CD4-positive, CD25-positive, alpha-beta regulatory T cell (primary cell): ENCODE data around the gene TMEM212. TPM values are rescaled to one million over a fixed set of nuclear protein-coding genes. Genes with fewer than 3 reads are reported as not detected.

ENCODE experiments used
- ATAC-seq, 2 donors: fragments of 150-1000 bp; cut with Tn5 transposase; one replicate each; pipeline ENCODE4 v1.10.0; 2021; ENCODE audit warnings: low read depth in 2 of 2, moderate number of reproducible peaks in 2 of 2, moderate library complexity in 1 of 2
- DNase-seq, 3 donors: peaks; one replicate each; pipeline versions ENCODE4 v3.0.0 to v3.0.0-alpha.2; 2012 to 2022; ENCODE audit warnings: mixed read lengths in 1 of 3
- H3K27ac ChIP-seq: one replicate; pipeline ENCODE4 v1.7.0; 2013; ENCODE audit warnings: mild to moderate bottlenecking, low read length; ENCODE audit not compliant: insufficient read depth, poor library complexity, severe bottlenecking
- H3K27me3 ChIP-seq: one replicate; pipeline ENCODE4 v1.7.0; 2013; ENCODE audit warnings: low read length; ENCODE audit not compliant: control insufficient read depth, insufficient read depth
- H3K36me3 ChIP-seq: one replicate; pipeline ENCODE4 v1.7.0; 2013; ENCODE audit warnings: mild to moderate bottlenecking, low read length, moderate library complexity; ENCODE audit not compliant: control insufficient read depth, insufficient read depth
- H3K4me1 ChIP-seq: 2 replicates; pipeline ENCODE4 v1.7.0; 2013; ENCODE audit warnings: mild to moderate bottlenecking, low read length; ENCODE audit not compliant: insufficient read depth, control insufficient read depth, poor library complexity, severe bottlenecking
- H3K4me3 ChIP-seq: one replicate; pipeline ENCODE4 v1.7.0; 2013; ENCODE audit warnings: low read depth, mild to moderate bottlenecking, low read length, moderate library complexity
- H3K9me3 ChIP-seq, 2 experiments: 1 replicate in 1 of 2; 2 replicates in 1 of 2; pipeline ENCODE4 v1.7.0; 2013; ENCODE audit warnings: low read length in 2 of 2, mild to moderate bottlenecking in 1 of 2, moderate library complexity in 1 of 2; ENCODE audit not compliant: control insufficient read depth in 2 of 2
- H3K27ac Mint-ChIP-seq, 3 donors: one replicate each; pipeline ENCODE4 v1.8.0; 2020 to 2022; ENCODE audit warnings: mild to moderate bottlenecking in 3 of 3, mixed read lengths in 3 of 3, moderate library complexity in 2 of 3
- H3K27me3 Mint-ChIP-seq: one replicate; pipeline ENCODE4 v1.8.0; 2022; ENCODE audit warnings: mild to moderate bottlenecking, mixed read lengths
- H3K36me3 Mint-ChIP-seq: one replicate; pipeline ENCODE4 v1.8.0; 2020; ENCODE audit warnings: mixed read lengths
- H3K4me1 Mint-ChIP-seq, 4 donors: one replicate each; pipeline ENCODE4 v1.8.0; 2020 to 2022; ENCODE audit warnings: mixed read lengths in 4 of 4, mild to moderate bottlenecking in 1 of 4
- H3K4me3 Mint-ChIP-seq, 4 donors: one replicate each; pipeline ENCODE4 v1.8.0; 2020 to 2022; ENCODE audit warnings: mild to moderate bottlenecking in 4 of 4, mixed read lengths in 4 of 4, moderate library complexity in 3 of 4
- H3K9me3 Mint-ChIP-seq, 7 donors: one replicate each; pipeline ENCODE4 v1.8.0; 2020 to 2022; ENCODE audit warnings: mixed read lengths in 7 of 7, mild to moderate bottlenecking in 3 of 7, moderate library complexity in 2 of 7
- polyA plus RNA-seq, 4 donors: library from polyadenylated mRNA; unstranded; fragments of 300-500 nt; fragmentation: Illumina TruSeq; gene quantifications; one replicate each; pipeline ENCODE4 v1.2.3, GENCODE V29; 2021
- total RNA-seq: library from RNA; stranded (reverse); gene quantifications from one replicate; pipeline ENCODE4 v1.2.3, GENCODE V29; 2022

The TMEM212 gene
- total and polyA plus RNA-seq, 5 donors from 2014 or later = not detected

- no peaks in the 10 kb centered on the region for H3K36me3 ChIP-seq
- Mint-ChIP-seq H3K36me3 (no peaks in the 10 kb centered on the region), H3K27me3 (peaks cover 24% of the 10 kb centered on the region), H3K4me1 (no peaks in the 10 kb centered on the region), H3K4me3 (no peak overlapping the region), H3K9me3 (peaks cover 0 to 4% (median 0%) of the 10 kb centered on the region in 7 donors), H3K27ac (no peak overlapping the region)
- no peak overlapping the region for H3K4me3 ChIP-seq
- H3K27me3 ChIP-seq = peaks cover 10% of the 10 kb centered on the region
- no peak for ATAC-seq
- H3K27ac ChIP-seq = no peak overlapping the region
- no peaks in the 10 kb centered on the region for H3K4me1 ChIP-seq
- H3K9me3 ChIP-seq = peaks cover 0 to 2% of the 10 kb centered on the region in 2 experiments
- DNase-seq = no peak
Measured at GRCh38 chr3:171890398-171890797, 47.2 kb downstream of the TMEM212 start.

- H3K4me1 Mint-ChIP-seq = no peaks in the 10 kb centered on the region
- H3K9me3 ChIP-seq = peaks cover 0 to 2% of the 10 kb centered on the region in 2 experiments
- no peak overlapping the region for H3K27ac Mint-ChIP-seq
- H3K36me3 Mint-ChIP-seq = no peaks in the 10 kb centered on the region
- DNase-seq (no peak), ATAC-seq (no peak)
- no peak overlapping the region for H3K4me3 ChIP-seq
- no peaks in the 10 kb centered on the region for H3K36me3 ChIP-seq
- H3K4me3 Mint-ChIP-seq = no peak overlapping the region
- H3K9me3 Mint-ChIP-seq = peaks cover 0 to 4% (median 0%) of the 10 kb centered on the region in 7 donors
- H3K27ac ChIP-seq = no peak overlapping the region
- H3K27me3 Mint-ChIP-seq = peaks cover 33% of the 10 kb centered on the region
- peaks cover 10% of the 10 kb centered on the region for H3K27me3 ChIP-seq
- H3K4me1 ChIP-seq = no peaks in the 10 kb centered on the region
Measured at GRCh38 chr3:171892457-171892856, 49.3 kb downstream of the TMEM212 start.

- Mint-ChIP-seq H3K36me3 (no peaks in the 10 kb centered on the region), H3K9me3 (peaks cover 0 to 4% (median 0%) of the 10 kb centered on the region in 7 donors), H3K27ac (no peak overlapping the region), H3K4me1 (no peaks in the 10 kb centered on the region), H3K4me3 (no peak overlapping the region), H3K27me3 (peaks cover 30% of the 10 kb centered on the region)
- Histone ChIP-seq H3K36me3 (no peaks in the 10 kb centered on the region), H3K9me3 (no peaks in the 10 kb centered on the region), H3K27ac (no peak overlapping the region), H3K4me3 (no peak overlapping the region), H3K4me1 (no peaks in the 10 kb centered on the region), H3K27me3 (peaks cover 7% of the 10 kb centered on the region)
- ATAC-seq = no peak
- no peak for DNase-seq
Measured at GRCh38 chr3:171895291-171895690, 52.1 kb downstream of the TMEM212 start.

- H3K36me3 ChIP-seq = no peaks in the 10 kb centered on the region
- Mint-ChIP-seq H3K27me3 (peaks cover 26% of the 10 kb centered on the region), H3K9me3 (peaks cover 0 to 4% (median 0%) of the 10 kb centered on the region in 7 donors), H3K36me3 (no peaks in the 10 kb centered on the region), H3K27ac (no peak overlapping the region), H3K4me3 (no peak overlapping the region), H3K4me1 (no peaks in the 10 kb centered on the region)
- H3K27ac ChIP-seq = no peak overlapping the region
- H3K4me3 ChIP-seq = no peak overlapping the region
- ATAC-seq (no peak), DNase-seq (no peak)
- no peaks in the 10 kb centered on the region for H3K9me3 ChIP-seq
- no peaks in the 10 kb centered on the region for H3K4me1 ChIP-seq
- H3K27me3 ChIP-seq = peaks cover 7% of the 10 kb centered on the region
Measured at GRCh38 chr3:171895900-171896299, 52.8 kb downstream of the TMEM212 start.

- Histone ChIP-seq H3K36me3 (no peaks in the 10 kb centered on the region), H3K9me3 (no peaks in the 10 kb centered on the region), H3K4me3 (no peak overlapping the region), H3K4me1 (no peaks in the 10 kb centered on the region), H3K27me3 (peaks cover 7% of the 10 kb centered on the region), H3K27ac (no peak overlapping the region)
- no peaks in the 10 kb centered on the region for H3K4me1 Mint-ChIP-seq
- H3K27ac Mint-ChIP-seq = no peak overlapping the region
- H3K4me3 Mint-ChIP-seq = no peak overlapping the region
- DNase-seq (no peak), ATAC-seq (no peak)
- H3K36me3 Mint-ChIP-seq = no peaks in the 10 kb centered on the region
- peaks cover 29% of the 10 kb centered on the region for H3K27me3 Mint-ChIP-seq
- peaks cover 0 to 5% (median 0%) of the 10 kb centered on the region in 7 donors for H3K9me3 Mint-ChIP-seq
Measured at GRCh38 chr3:171896316-171896715, 53.2 kb downstream of the TMEM212 start.

- Mint-ChIP-seq H3K36me3 (no peaks in the 10 kb centered on the region), H3K4me3 (no peak overlapping the region), H3K4me1 (no peaks in the 10 kb centered on the region), H3K9me3 (peaks cover 0 to 5% (median 0%) of the 10 kb centered on the region in 7 donors), H3K27me3 (peaks cover 16% of the 10 kb centered on the region), H3K27ac (no peak overlapping the region)
- Histone ChIP-seq H3K4me3 (no peak overlapping the region), H3K27ac (no peak overlapping the region), H3K36me3 (no peaks in the 10 kb centered on the region), H3K27me3 (peaks cover 7% of the 10 kb centered on the region), H3K4me1 (no peaks in the 10 kb centered on the region), H3K9me3 (no peaks in the 10 kb centered on the region)
- ATAC-seq = no peak
- DNase-seq = no peak
Measured at GRCh38 chr3:171898192-171898591, 55.0 kb downstream of the TMEM212 start.

- H3K4me1 Mint-ChIP-seq = no peaks in the 10 kb centered on the region
- ATAC-seq = no peak
- no peak for DNase-seq
- no peaks in the 10 kb centered on the region for H3K9me3 ChIP-seq
- H3K27ac Mint-ChIP-seq = no peak overlapping the region
- no peaks in the 10 kb centered on the region for H3K36me3 Mint-ChIP-seq
- H3K4me3 ChIP-seq = no peak overlapping the region
- H3K27me3 ChIP-seq = no peaks in the 10 kb centered on the region
- H3K27ac ChIP-seq = no peak overlapping the region
- no peaks in the 10 kb centered on the region for H3K36me3 ChIP-seq
- peaks cover 13% of the 10 kb centered on the region for H3K27me3 Mint-ChIP-seq
- H3K4me3 Mint-ChIP-seq = no peak overlapping the region
- peaks cover 0 to 1% (median 0%) of the 10 kb centered on the region in 7 donors for H3K9me3 Mint-ChIP-seq
- no peaks in the 10 kb centered on the region for H3K4me1 ChIP-seq
Measured at GRCh38 chr3:171900446-171900845, 57.3 kb downstream of the TMEM212 start.

- H3K27ac Mint-ChIP-seq = no peak overlapping the region
- DNase-seq = no peak
- Histone ChIP-seq H3K27ac (no peak overlapping the region), H3K4me1 (no peaks in the 10 kb centered on the region), H3K9me3 (no peaks in the 10 kb centered on the region), H3K4me3 (no peak overlapping the region), H3K36me3 (no peaks in the 10 kb centered on the region), H3K27me3 (no peaks in the 10 kb centered on the region)
- H3K4me1 Mint-ChIP-seq = no peaks in the 10 kb centered on the region
- peaks cover 0 to 1% (median 0%) of the 10 kb centered on the region in 7 donors for H3K9me3 Mint-ChIP-seq
- H3K4me3 Mint-ChIP-seq = no peak overlapping the region
- no peaks in the 10 kb centered on the region for H3K36me3 Mint-ChIP-seq
- peaks cover 4% of the 10 kb centered on the region for H3K27me3 Mint-ChIP-seq
- ATAC-seq = no peak
Measured at GRCh38 chr3:171901615-171902312, 58.6 kb downstream of the TMEM212 start.
